Keratinocyte (primary cell): Measurements from ENCODE around the gene DMBX1. TPM values are rescaled to one million over a fixed set of nuclear protein-coding genes. Genes with fewer than 3 reads are reported as not detected.

ENCODE experiments used
- DNase-seq: peaks from one replicate; pipeline ENCODE4 v3.0.0-alpha.2; 2011; ENCODE audit warnings: low read depth, missing footprints, low spot score
- FAIRE-seq: peaks from 2 replicates; lab custom pipeline; 2011; peaks lifted over from hg19 to GRCh38; lab: Jason Lieb, UNC
- H2AFZ ChIP-seq: 2 replicates; pipeline ENCODE4 v1.6.0; 2012; ENCODE audit warnings: low read length, control low read depth, inconsistent platforms; ENCODE audit not compliant: control insufficient read depth
- H3K27ac ChIP-seq: 2 replicates; pipeline ENCODE4 v1.5.1; 2011; ENCODE audit warnings: low read length; ENCODE audit not compliant: control insufficient read depth, insufficient read depth
- H3K27me3 ChIP-seq: 3 replicates; pipeline ENCODE4 v1.6.0; 2011; ENCODE audit warnings: low read length; ENCODE audit not compliant: control insufficient read depth, insufficient read depth; ENCODE audit errors: extremely low read depth
- H3K36me3 ChIP-seq, 2 experiments: 2 replicates in 1 of 2; 3 replicates in 1 of 2; pipeline ENCODE4 v1.5.1; 2011; ENCODE audit warnings: low read length in 2 of 2, mild to moderate bottlenecking in 1 of 2; ENCODE audit not compliant: control insufficient read depth in 2 of 2, insufficient read depth in 2 of 2; ENCODE audit errors: extremely low read depth in 1 of 2
- H3K4me1 ChIP-seq: 3 replicates; pipeline ENCODE4 v1.5.1; 2011; ENCODE audit warnings: low read length; ENCODE audit not compliant: control insufficient read depth, insufficient read depth; ENCODE audit errors: extremely low read depth
- H3K4me2 ChIP-seq: 3 replicates; pipeline ENCODE4 v1.6.0; 2011; ENCODE audit warnings: low read depth, low read length; ENCODE audit not compliant: control insufficient read depth, insufficient read depth; ENCODE audit errors: extremely low read depth
- H3K4me3 ChIP-seq, 3 experiments: fragments of 200-600 bp in 1 of 3; sonication (generic) in 1 of 3; 2 replicates in 2 of 3; 3 replicates in 1 of 3; pipeline ENCODE4 v1.5.1; 2011 to 2016; ENCODE audit warnings: low read length in 3 of 3, mild to moderate bottlenecking in 3 of 3, control low read depth in 2 of 3, inconsistent platforms in 1 of 3, low read depth in 1 of 3, mixed read lengths in 1 of 3, mixed run types in 1 of 3, moderate library complexity in 1 of 3; ENCODE audit not compliant: control insufficient read depth in 2 of 3, insufficient read depth in 2 of 3; ENCODE audit errors: extremely low read depth in 1 of 3
- H3K79me2 ChIP-seq: 2 replicates; pipeline ENCODE4 v1.6.0; 2012; ENCODE audit warnings: low read length; ENCODE audit not compliant: control insufficient read depth, insufficient read depth
- H3K9ac ChIP-seq: 3 replicates; pipeline ENCODE4 v1.6.0; 2011; ENCODE audit warnings: low read length; ENCODE audit not compliant: control insufficient read depth, insufficient read depth; ENCODE audit errors: extremely low read depth
- H3K9me1 ChIP-seq: 3 replicates; pipeline ENCODE4 v1.6.0; 2011; ENCODE audit warnings: low read length; ENCODE audit not compliant: control insufficient read depth, insufficient read depth; ENCODE audit errors: extremely low read depth
- H3K9me3 ChIP-seq: 2 replicates; pipeline ENCODE4 v1.5.1; 2012; ENCODE audit warnings: low read depth, low read length; ENCODE audit not compliant: control insufficient read depth
- H4K20me1 ChIP-seq: 3 replicates; pipeline ENCODE4 v1.6.0; 2011; ENCODE audit warnings: low read length; ENCODE audit not compliant: control insufficient read depth, insufficient read depth; ENCODE audit errors: extremely low read depth
- EZH2 ChIP-seq: IDR thresholded peaks from one replicate; pipeline ENCODE4 v1.6.1; 2012; ENCODE audit warnings: inconsistent platforms, mild to moderate bottlenecking, low read length, moderate library complexity
- dilution Hi-C: fragments of 300-500 bp; cut with MboI; formaldehyde crosslinking; loops from one replicate; pipeline ENCODE4 v1.7.0; 2020; ENCODE audit warnings: low sequenced_read_pairs; ENCODE audit not compliant: extremely low pct_ligation_motif_present
- polyA plus RNA-seq, 5 experiments: library from polyadenylated mRNA; depleted of rRNA in 3 of 5; stranded (reverse) in 3 of 5; stranded (forward) in 1 of 5; unstranded in 1 of 5; fragments of >200 nt; gene quantifications; 1 replicate in 1 of 5; 2 replicates in 3 of 5; 3 replicates in 1 of 5; pipeline versions ENCODE4 v1.2.1 to v1.2.3, GENCODE V29; 2011 to 2012; ENCODE audit warnings: missing spikeins in 2 of 5, low read depth in 1 of 5, low replicate concordance in 1 of 5
- TF ChIP-seq, protein P1 (sequence below), 3 experiments: IDR thresholded peaks in 1 of 3; conservative IDR thresholded peaks in 1 of 3; optimal IDR thresholded peaks in 1 of 3; 2 replicates in 2 of 3; 3 replicates in 1 of 3; pipeline versions ENCODE3 to v1.5.1; 2011; ENCODE audit warnings: low read length in 3 of 3, mild to moderate bottlenecking in 3 of 3, moderate library complexity in 2 of 3, control low read depth in 1 of 3, inconsistent platforms in 1 of 3; ENCODE audit not compliant: insufficient read depth in 2 of 3; ENCODE audit errors: extremely low read depth in 1 of 3

The DMBX1 gene
- polyA plus RNA-seq, 1 donor (not counting 4 experiments of a cell fraction or from before 2014, with no cell fraction given): not detected

DNA sequence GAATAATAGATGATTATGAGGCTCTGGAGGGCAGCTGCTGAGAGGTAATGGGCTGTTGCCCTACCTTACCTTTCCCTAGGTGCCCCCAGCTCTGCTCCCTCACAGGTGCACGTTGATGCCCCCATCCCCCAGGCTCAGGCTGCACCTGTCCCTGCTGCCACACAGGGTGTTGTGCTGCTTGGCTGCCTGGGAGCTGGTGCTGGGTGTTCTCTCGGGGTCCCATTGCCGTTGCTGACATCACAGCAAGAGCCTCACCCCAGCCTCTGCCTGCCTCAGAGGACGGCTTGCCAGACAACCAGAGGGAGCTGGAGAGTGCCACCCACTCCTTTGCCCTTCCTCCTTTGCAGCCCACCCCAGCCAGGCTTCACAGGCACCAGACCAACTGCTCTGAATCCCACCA lies 31.4 kb upstream of the DMBX1 start:
- Histone ChIP-seq H4K20me1 (no peaks in the 10 kb centered on the region), H3K27me3 (peaks cover 46% of the 10 kb centered on the region), H3K79me2 (no peaks in the 10 kb centered on the region), H3K9ac (no peak overlapping the region), H3K4me1 (no peaks in the 10 kb centered on the region), H3K36me3 (no peaks in the 10 kb centered on the region), H3K4me3 (no peak overlapping the region), H3K9me1 (no peaks in the 10 kb centered on the region), H3K4me2 (no peak overlapping the region), H3K9me3 (no peaks in the 10 kb centered on the region), H3K27ac (no peak overlapping the region), H2AFZ (no peak overlapping the region)
- TF ChIP-seq EZH2: no peak
- TF ChIP-seq, protein P1, sequence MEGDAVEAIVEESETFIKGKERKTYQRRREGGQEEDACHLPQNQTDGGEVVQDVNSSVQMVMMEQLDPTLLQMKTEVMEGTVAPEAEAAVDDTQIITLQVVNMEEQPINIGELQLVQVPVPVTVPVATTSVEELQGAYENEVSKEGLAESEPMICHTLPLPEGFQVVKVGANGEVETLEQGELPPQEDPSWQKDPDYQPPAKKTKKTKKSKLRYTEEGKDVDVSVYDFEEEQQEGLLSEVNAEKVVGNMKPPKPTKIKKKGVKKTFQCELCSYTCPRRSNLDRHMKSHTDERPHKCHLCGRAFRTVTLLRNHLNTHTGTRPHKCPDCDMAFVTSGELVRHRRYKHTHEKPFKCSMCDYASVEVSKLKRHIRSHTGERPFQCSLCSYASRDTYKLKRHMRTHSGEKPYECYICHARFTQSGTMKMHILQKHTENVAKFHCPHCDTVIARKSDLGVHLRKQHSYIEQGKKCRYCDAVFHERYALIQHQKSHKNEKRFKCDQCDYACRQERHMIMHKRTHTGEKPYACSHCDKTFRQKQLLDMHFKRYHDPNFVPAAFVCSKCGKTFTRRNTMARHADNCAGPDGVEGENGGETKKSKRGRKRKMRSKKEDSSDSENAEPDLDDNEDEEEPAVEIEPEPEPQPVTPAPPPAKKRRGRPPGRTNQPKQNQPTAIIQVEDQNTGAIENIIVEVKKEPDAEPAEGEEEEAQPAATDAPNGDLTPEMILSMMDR (optimal IDR thresholded peaks at IDR 0.05 in 1 of 3, IDR thresholded peaks at IDR 0.05 in 1 of 3, conservative IDR thresholded peaks at IDR 0.05 in 1 of 3; ENCODE audit: extremely low read depth in 1 of 3, insufficient read depth in 2 of 3, low read length in 3 of 3): no peak
- dilution Hi-C loops: no loop called here
- no peak for FAIRE-seq
- DNase-seq: no peak

DNA sequence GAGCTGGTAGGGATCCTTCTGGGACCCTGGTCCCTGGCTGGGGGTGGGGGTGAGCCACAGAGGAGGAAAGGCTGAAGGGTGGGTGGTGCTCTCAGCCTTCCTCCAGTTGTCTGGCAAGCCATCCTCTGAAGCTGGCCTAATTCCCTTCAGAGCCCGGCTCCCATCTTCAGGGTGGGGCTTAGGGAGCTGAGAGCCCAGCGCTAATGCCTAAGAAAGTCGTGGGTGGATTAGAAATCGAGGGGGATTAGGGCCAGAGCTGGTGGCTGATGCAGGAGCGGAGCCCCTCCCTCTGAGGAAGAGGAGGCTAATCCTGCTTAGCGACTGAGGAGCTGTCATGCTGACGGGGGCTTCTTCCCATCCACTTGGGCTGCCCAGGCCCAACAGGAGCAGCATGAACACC lies 30.8 kb upstream of the DMBX1 start:
- Histone ChIP-seq H3K9me3 (no peaks in the 10 kb centered on the region), H3K4me3 (no peak overlapping the region), H2AFZ (no peak overlapping the region), H3K4me1 (no peaks in the 10 kb centered on the region), H3K4me2 (no peak overlapping the region), H3K27ac (no peak overlapping the region), H4K20me1 (no peaks in the 10 kb centered on the region), H3K27me3 (peaks cover 39% of the 10 kb centered on the region), H3K36me3 (no peaks in the 10 kb centered on the region), H3K9me1 (no peaks in the 10 kb centered on the region), H3K79me2 (no peaks in the 10 kb centered on the region), H3K9ac (no peak overlapping the region)
- FAIRE-seq: no peak
- dilution Hi-C loops: no loop called here
- no peak for DNase-seq
- TF ChIP-seq, protein P1 (optimal IDR thresholded peaks at IDR 0.05 in 1 of 3, IDR thresholded peaks at IDR 0.05 in 1 of 3, conservative IDR thresholded peaks at IDR 0.05 in 1 of 3; ENCODE audit: extremely low read depth in 1 of 3, insufficient read depth in 2 of 3, low read length in 3 of 3): no peak
- TF ChIP-seq EZH2: no peak
